HepG2 (cell line): ENCODE data around the gene RRBP1. TPM values are rescaled to one million over a fixed set of nuclear protein-coding genes. Genes with fewer than 3 reads are reported as not detected.

ENCODE experiments used
- KDM5B ChIP-seq: sonication (generic); formaldehyde crosslinking; IDR thresholded peaks from 2 replicates; pipeline ENCODE4 v1.4.0; 2020; ENCODE audit warnings: missing genetic modification reagents, mild to moderate bottlenecking, borderline replicate concordance
- KMT2B ChIP-seq: IDR thresholded peaks from 2 replicates; pipeline ENCODE4 v1.6.1; 2016; ENCODE audit warnings: missing genetic modification reagents, missing compliant biosample characterization
- MTA1 ChIP-seq: sonication (generic); formaldehyde crosslinking; IDR thresholded peaks from 2 replicates; pipeline ENCODE4 v1.4.0; 2020; ENCODE audit warnings: missing genetic modification reagents, mild to moderate bottlenecking, borderline replicate concordance
- NR3C1 ChIP-seq: sonication (generic); formaldehyde crosslinking; IDR thresholded peaks from 2 replicates; pipeline ENCODE4 v1.4.0; 2020; ENCODE audit warnings: missing genetic modification reagents
- SCMH1 ChIP-seq: sonication (generic); formaldehyde crosslinking; IDR thresholded peaks from 2 replicates; pipeline ENCODE4 v1.9.0; 2021; ENCODE audit warnings: missing genetic modification reagents, mild to moderate bottlenecking, borderline replicate concordance
- SIX1 ChIP-seq: sonication (generic); formaldehyde crosslinking; IDR thresholded peaks from 2 replicates; pipeline ENCODE4 v1.4.0; 2020; ENCODE audit warnings: missing genetic modification reagents, borderline replicate concordance
- SRSF9 ChIP-seq: fragments of 200-400 bp; formaldehyde crosslinking; IDR thresholded peaks from 2 replicates; pipeline ENCODE4 v1.6.1; 2018; ENCODE audit warnings: borderline replicate concordance, mild to moderate bottlenecking, low read depth, low read length; ENCODE audit not compliant: insufficient read depth, poor library complexity, severe bottlenecking
- STAG1 ChIP-seq: sonication (generic); formaldehyde crosslinking; IDR thresholded peaks from 2 replicates; pipeline ENCODE4 v1.4.0; 2020; ENCODE audit warnings: missing genetic modification reagents
- TERF1 ChIP-seq: sonication (generic); formaldehyde crosslinking; IDR thresholded peaks from 2 replicates; pipeline ENCODE4 v1.8.0; 2022; ENCODE audit warnings: mild to moderate bottlenecking, missing genetic modification reagents, moderate library complexity
- ZMAT3 ChIP-seq: sonication (generic); formaldehyde crosslinking; conservative IDR thresholded peaks from 2 replicates; pipeline ENCODE4 v1.7.0; 2021; ENCODE audit warnings: missing genetic modification reagents
- ZNF121 ChIP-seq: sonication (generic); formaldehyde crosslinking; IDR thresholded peaks from 2 replicates; pipeline ENCODE4 v1.5.0; 2020; ENCODE audit warnings: mild to moderate bottlenecking, missing genetic modification reagents
- ZNF136 ChIP-seq: sonication (generic); formaldehyde crosslinking; IDR thresholded peaks from 2 replicates; pipeline ENCODE4 v1.8.1; 2022; ENCODE audit warnings: low read depth, mild to moderate bottlenecking, moderate library complexity, missing genetic modification reagents
- ZNF44 ChIP-seq: sonication (generic); formaldehyde crosslinking; IDR thresholded peaks from 2 replicates; pipeline ENCODE4 v1.5.1; 2020; ENCODE audit warnings: mild to moderate bottlenecking, missing genetic modification reagents
- ZNF788 ChIP-seq: sonication (generic); formaldehyde crosslinking; IDR thresholded peaks from 2 replicates; pipeline ENCODE4 v1.5.0; 2020; ENCODE audit warnings: mild to moderate bottlenecking, missing genetic modification reagents, borderline replicate concordance
- ZNF83 ChIP-seq: sonication (generic); formaldehyde crosslinking; IDR thresholded peaks from 2 replicates; pipeline ENCODE4 v1.4.0; 2020; ENCODE audit warnings: missing genetic modification reagents, mild to moderate bottlenecking, borderline replicate concordance
- ZSCAN22 ChIP-seq: sonication (generic); formaldehyde crosslinking; IDR thresholded peaks from 2 replicates; pipeline ENCODE4 v1.4.0; 2020; ENCODE audit warnings: mild to moderate bottlenecking, missing genetic modification reagents
- polyA plus RNA-seq, 8 experiments: library from polyadenylated mRNA; depleted of rRNA in 3 of 8; stranded (reverse) in 7 of 8; unstranded in 1 of 8; fragments of >200 nt; fragmentation: Illumina TruSeq in 4 of 8; extraction: Trizol in 4 of 8; gene quantifications; 2 replicates each; pipeline versions ENCODE4 v1.2.1 to v1.2.3, GENCODE V29; 2011 to 2016; ENCODE audit warnings: low read depth in 4 of 8, missing spikeins in 1 of 8, mixed read lengths in 1 of 8; ENCODE audit not compliant: insufficient read depth in 1 of 8
- total RNA-seq, 5 experiments: library from RNA; depleted of rRNA; stranded (reverse); fragments of >200 nt; fragmentation: Illumina TruSeq; extraction: Trizol; gene quantifications; 2 replicates each; pipeline ENCODE4 v1.2.3, GENCODE V29; 2016; ENCODE audit warnings: low read depth in 1 of 5
- TF ChIP-seq, protein P1 (sequence below): sonication (generic); formaldehyde crosslinking; IDR thresholded peaks from 2 replicates; pipeline ENCODE4 v1.4.0; 2020; ENCODE audit warnings: mild to moderate bottlenecking, missing genetic modification reagents, borderline replicate concordance
- TF ChIP-seq, protein P2 (sequence below): sonication (generic); formaldehyde crosslinking; conservative IDR thresholded peaks from 2 replicates; pipeline ENCODE4 v1.5.0; 2020; ENCODE audit warnings: missing genetic modification reagents
- TF ChIP-seq, protein P3 (sequence below): sonication (generic); formaldehyde crosslinking; IDR thresholded peaks from 2 replicates; pipeline ENCODE4 v1.8.0; 2022; ENCODE audit warnings: missing genetic modification reagents, mild to moderate bottlenecking, moderate library complexity, borderline replicate concordance

RRBP1 gene
- total and polyA plus RNA-seq, 2 of the 13 experiments (the other 11 are each of a cell fraction or from before 2014, with no cell fraction given) = 150 to 222 TPM

- TF ChIP-seq, protein P1, sequence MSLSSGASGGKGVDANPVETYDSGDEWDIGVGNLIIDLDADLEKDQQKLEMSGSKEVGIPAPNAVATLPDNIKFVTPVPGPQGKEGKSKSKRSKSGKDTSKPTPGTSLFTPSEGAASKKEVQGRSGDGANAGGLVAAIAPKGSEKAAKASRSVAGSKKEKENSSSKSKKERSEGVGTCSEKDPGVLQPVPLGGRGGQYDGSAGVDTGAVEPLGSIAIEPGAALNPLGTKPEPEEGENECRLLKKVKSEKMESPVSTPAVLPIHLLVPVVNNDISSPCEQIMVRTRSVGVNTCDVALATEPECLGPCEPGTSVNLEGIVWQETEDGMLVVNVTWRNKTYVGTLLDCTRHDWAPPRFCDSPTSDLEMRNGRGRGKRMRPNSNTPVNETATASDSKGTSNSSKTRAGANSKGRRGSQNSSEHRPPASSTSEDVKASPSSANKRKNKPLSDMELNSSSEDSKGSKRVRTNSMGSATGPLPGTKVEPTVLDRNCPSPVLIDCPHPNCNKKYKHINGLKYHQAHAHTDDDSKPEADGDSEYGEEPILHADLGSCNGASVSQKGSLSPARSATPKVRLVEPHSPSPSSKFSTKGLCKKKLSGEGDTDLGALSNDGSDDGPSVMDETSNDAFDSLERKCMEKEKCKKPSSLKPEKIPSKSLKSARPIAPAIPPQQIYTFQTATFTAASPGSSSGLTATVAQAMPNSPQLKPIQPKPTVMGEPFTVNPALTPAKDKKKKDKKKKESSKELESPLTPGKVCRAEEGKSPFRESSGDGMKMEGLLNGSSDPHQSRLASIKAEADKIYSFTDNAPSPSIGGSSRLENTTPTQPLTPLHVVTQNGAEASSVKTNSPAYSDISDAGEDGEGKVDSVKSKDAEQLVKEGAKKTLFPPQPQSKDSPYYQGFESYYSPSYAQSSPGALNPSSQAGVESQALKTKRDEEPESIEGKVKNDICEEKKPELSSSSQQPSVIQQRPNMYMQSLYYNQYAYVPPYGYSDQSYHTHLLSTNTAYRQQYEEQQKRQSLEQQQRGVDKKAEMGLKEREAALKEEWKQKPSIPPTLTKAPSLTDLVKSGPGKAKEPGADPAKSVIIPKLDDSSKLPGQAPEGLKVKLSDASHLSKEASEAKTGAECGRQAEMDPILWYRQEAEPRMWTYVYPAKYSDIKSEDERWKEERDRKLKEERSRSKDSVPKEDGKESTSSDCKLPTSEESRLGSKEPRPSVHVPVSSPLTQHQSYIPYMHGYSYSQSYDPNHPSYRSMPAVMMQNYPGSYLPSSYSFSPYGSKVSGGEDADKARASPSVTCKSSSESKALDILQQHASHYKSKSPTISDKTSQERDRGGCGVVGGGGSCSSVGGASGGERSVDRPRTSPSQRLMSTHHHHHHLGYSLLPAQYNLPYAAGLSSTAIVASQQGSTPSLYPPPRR = no peak
- TF ChIP-seq ZNF83 (peak; percentile 2; the same call in 1 of the 2 replicates), ZNF121 (no peak), SIX1 (CRISPR knock-in tag) (no peak), MTA1 (CRISPR knock-in tag) (no peak), SCMH1 (CRISPR knock-in tag) (no peak), NR3C1 (CRISPR knock-in tag) (no peak), ZNF136 (no peak), ZNF788 (CRISPR knock-in tag) (peak; percentile 74; the same call in 1 of the 2 replicates), ZSCAN22 (no peak), ZNF44 (CRISPR knock-in tag) (no peak), KMT2B (CRISPR knock-in tag) (no peak; the same call in 1 of the 2 replicates), SRSF9 (no peak), ZMAT3 (CRISPR knock-in tag) (no peak), TERF1 (CRISPR knock-in tag) (peak; percentile 21; the same call in 1 of the 2 replicates), KDM5B (no peak; the same call in 1 of the 2 replicates), STAG1 (peak; percentile 82)
- TF ChIP-seq, protein P2, sequence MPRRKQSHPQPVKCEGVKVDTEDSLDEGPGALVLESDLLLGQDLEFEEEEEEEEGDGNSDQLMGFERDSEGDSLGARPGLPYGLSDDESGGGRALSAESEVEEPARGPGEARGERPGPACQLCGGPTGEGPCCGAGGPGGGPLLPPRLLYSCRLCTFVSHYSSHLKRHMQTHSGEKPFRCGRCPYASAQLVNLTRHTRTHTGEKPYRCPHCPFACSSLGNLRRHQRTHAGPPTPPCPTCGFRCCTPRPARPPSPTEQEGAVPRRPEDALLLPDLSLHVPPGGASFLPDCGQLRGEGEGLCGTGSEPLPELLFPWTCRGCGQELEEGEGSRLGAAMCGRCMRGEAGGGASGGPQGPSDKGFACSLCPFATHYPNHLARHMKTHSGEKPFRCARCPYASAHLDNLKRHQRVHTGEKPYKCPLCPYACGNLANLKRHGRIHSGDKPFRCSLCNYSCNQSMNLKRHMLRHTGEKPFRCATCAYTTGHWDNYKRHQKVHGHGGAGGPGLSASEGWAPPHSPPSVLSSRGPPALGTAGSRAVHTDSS (CRISPR knock-in tag) = no peak
- TF ChIP-seq, protein P3, sequence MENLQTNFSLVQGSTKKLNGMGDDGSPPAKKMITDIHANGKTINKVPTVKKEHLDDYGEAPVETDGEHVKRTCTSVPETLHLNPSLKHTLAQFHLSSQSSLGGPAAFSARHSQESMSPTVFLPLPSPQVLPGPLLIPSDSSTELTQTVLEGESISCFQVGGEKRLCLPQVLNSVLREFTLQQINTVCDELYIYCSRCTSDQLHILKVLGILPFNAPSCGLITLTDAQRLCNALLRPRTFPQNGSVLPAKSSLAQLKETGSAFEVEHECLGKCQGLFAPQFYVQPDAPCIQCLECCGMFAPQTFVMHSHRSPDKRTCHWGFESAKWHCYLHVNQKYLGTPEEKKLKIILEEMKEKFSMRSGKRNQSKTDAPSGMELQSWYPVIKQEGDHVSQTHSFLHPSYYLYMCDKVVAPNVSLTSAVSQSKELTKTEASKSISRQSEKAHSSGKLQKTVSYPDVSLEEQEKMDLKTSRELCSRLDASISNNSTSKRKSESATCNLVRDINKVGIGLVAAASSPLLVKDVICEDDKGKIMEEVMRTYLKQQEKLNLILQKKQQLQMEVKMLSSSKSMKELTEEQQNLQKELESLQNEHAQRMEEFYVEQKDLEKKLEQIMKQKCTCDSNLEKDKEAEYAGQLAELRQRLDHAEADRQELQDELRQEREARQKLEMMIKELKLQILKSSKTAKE = no peak
Measured at GRCh38 chr20:17611540-17612286, 70.3 kb downstream of the RRBP1 start (continued).
